Heart left ventricle (tissue), 13 donors: Measurements from ENCODE around the gene PIK3IP1.

Source experiments
- CTCF ChIP-seq, 12 donors: fragments of 200-600 bp; sonication (generic) in 4 of 12; IDR thresholded peaks; one replicate each; pipeline versions ENCODE4 v1.5.0 to v1.8.0; 2018 to 2022; ENCODE audit warnings: antibody characterized with exemption in 12 of 12, mild to moderate bottlenecking in 5 of 12
- POLR2A ChIP-seq, 2 donors: fragments of 450-650 bp; IDR thresholded peaks; one replicate each; pipeline ENCODE4 v1.6.1; 2017; ENCODE audit warnings: antibody characterized with exemption in 2 of 2, mild to moderate bottlenecking in 2 of 2, moderate library complexity in 2 of 2
- donor health status: ischemic (EF 13 %, LVEDD 7.1; RV severe dilation, severe dysfunction).
- donor health status: DM: no; HTN: yes; CAD: no.
- donor health status: DM: no; HTN: no; CAD: no.
- donor health status: ischemic (EF 25% LVEDD 6.9; RV normal size, moderate dysfunction).
- donor health status: ischemic (EF 25% LVEDD 5.7; RV mildly dilated, moderate dysfunction).
- donor health status: ischemic (EF 35%, LVEDD 5.7; RV mildly dilated, moderate dysfunction).
- donor health status: nonischemic (EF 11% LVEDD 7.7; RV severe dilation, severe dysfunction).
- donor health status: DM: yes; HTN: yes; CAD: no.
- donor health status: PGD.
- donor health status: ischemic (EF 29% LVEDD 5.4; RV normal size, mild dysfunction).
- donor health status: nonischemic (EF 23%, LVEDD 6.1; RV moderate dilation, normal function).

GRCh38 chr22:31287818-31288495 lies 4.3 kb downstream of the PIK3IP1 start:
- TF ChIP-seq POLR2A (IDR thresholded peaks at IDR 0.05) (no peak), CTCF (IDR thresholded peaks at IDR 0.05) (no peak)
